Fibroblast of lung (primary cell): Measurements from ENCODE around the gene MIER2.

Experiments used
- EZH2 ChIP-seq: IDR thresholded peaks from 2 replicates; pipeline ENCODE4 v1.5.1; 2012; ENCODE audit warnings: low read length, control low read depth, mild to moderate bottlenecking; ENCODE audit errors: missing control alignments
- TF ChIP-seq, protein P1 (sequence below), 2 donors: IDR thresholded peaks in 1 of 2; conservative IDR thresholded peaks in 1 of 2; 1 replicate in 1 of 2; 2 replicates in 1 of 2; pipeline ENCODE4 v1.5.1; 2011 to 2012; ENCODE audit warnings: low read length in 2 of 2, control low read depth in 1 of 2, inconsistent platforms in 1 of 2, low read depth in 1 of 2, mild to moderate bottlenecking in 1 of 2

DNA sequence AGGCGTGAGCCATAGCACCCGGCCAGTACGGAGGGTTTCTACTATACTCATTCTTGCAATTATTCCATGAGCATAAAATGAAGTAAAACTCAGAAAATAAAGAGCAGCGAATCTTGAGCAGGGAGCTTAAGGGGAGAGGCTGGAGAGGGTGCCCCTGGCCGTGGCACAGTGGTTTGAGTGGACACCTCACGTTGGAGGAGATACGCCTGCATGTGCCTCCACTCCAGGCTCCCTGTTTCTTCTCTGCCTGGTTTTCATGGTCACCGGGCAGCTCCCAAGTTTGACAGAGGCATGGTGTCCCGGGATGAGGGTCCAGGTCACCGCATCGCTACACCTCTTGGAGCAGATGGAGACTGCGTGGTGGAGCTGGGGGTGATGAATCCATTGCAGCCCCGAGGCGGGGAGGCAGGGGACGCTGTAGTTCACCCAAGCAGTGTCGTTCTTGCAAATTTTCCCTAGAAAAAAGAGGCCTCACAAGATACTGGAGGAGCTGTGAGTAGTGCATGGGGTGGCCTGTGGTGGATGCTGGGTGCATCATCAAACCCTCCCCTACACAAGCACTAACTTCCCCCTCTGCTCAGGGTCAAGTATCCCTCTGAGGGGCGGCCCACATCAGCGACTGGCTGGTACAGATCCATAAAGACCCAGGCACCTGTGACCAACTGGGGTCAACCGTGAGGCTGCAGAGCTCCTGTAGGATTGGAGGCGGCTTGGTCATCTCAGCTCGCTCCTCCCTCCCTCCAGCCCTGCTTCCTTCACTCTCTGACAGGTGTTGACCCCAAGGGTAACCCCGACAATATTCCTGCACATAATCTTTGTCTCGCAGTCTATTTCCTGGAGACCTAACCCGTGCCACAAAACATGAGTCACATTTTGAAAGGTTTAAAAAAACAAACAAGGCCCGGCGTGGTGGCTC is 3.6 kb upstream of the MIER2 start:
- TF ChIP-seq, protein P1, sequence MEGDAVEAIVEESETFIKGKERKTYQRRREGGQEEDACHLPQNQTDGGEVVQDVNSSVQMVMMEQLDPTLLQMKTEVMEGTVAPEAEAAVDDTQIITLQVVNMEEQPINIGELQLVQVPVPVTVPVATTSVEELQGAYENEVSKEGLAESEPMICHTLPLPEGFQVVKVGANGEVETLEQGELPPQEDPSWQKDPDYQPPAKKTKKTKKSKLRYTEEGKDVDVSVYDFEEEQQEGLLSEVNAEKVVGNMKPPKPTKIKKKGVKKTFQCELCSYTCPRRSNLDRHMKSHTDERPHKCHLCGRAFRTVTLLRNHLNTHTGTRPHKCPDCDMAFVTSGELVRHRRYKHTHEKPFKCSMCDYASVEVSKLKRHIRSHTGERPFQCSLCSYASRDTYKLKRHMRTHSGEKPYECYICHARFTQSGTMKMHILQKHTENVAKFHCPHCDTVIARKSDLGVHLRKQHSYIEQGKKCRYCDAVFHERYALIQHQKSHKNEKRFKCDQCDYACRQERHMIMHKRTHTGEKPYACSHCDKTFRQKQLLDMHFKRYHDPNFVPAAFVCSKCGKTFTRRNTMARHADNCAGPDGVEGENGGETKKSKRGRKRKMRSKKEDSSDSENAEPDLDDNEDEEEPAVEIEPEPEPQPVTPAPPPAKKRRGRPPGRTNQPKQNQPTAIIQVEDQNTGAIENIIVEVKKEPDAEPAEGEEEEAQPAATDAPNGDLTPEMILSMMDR (conservative IDR thresholded peaks at IDR 0.05 in 1 of 2, IDR thresholded peaks at IDR 0.05 in 1 of 2; ENCODE audit: low read depth in 1 of 2, low read length in 2 of 2): no peak
- no peak for TF ChIP-seq EZH2
